ENCODE measurements around the gene CAVIN2.
A peak's percentile ranks its signal among the peaks of the same experiment; 100 is the strongest.

Gene CAVIN2

GRCh38 chr2:191815010-191815409 is 31.9 kb downstream of the CAVIN2 start:
- H3K4me3 ChIP-seq (ENCODE audit: low read depth, low read length), result no peak overlapping the region
- TF ChIP-seq CTCF (IDR thresholded peaks at IDR 0.05; ENCODE audit: low read depth, low read length), result no peak

GRCh38 chr2:191813943-191814342 is 32.9 kb downstream of the CAVIN2 start:
- TF ChIP-seq CTCF (IDR thresholded peaks at IDR 0.05; ENCODE audit: low read depth, low read length), result no peak
- H3K4me3 ChIP-seq (ENCODE audit: low read depth, low read length), result no peak overlapping the region

- TF ChIP-seq CTCF (IDR thresholded peaks at IDR 0.05; ENCODE audit: low read depth, low read length), result peak; percentile 64
These were observed 34.9 kb downstream of the CAVIN2 start for GRCh38 chr2:191811807-191812602.

GRCh38 chr2:191806396-191806795 is 40.5 kb downstream of the CAVIN2 start:
- H3K4me3 ChIP-seq (ENCODE audit: low read depth, low read length), result no peak overlapping the region
- no peak for TF ChIP-seq CTCF (IDR thresholded peaks at IDR 0.05; ENCODE audit: low read depth, low read length)

More at GRCh38 chr2:191811807-191812602, 34.9 kb downstream of the CAVIN2 start:
- no peak overlapping the region for H3K4me3 ChIP-seq (ENCODE audit: low read depth, low read length)

- no peak for TF ChIP-seq CTCF (IDR thresholded peaks at IDR 0.05; ENCODE audit: low read depth, low read length)
- no peak overlapping the region for H3K4me3 ChIP-seq (ENCODE audit: low read depth, low read length)
These were observed 42.1 kb downstream of the CAVIN2 start for GRCh38 chr2:191804766-191805165.

- H3K4me3 ChIP-seq (ENCODE audit: low read depth, low read length), result no peak overlapping the region
- TF ChIP-seq CTCF (IDR thresholded peaks at IDR 0.05; ENCODE audit: low read depth, low read length), result no peak
These were observed 43.9 kb downstream of the CAVIN2 start for GRCh38 chr2:191803007-191803406.

- H3K4me3 ChIP-seq (ENCODE audit: low read depth, low read length), result no peak overlapping the region
- no peak for TF ChIP-seq CTCF (IDR thresholded peaks at IDR 0.05; ENCODE audit: low read depth, low read length)
These were observed 44.7 kb downstream of the CAVIN2 start for GRCh38 chr2:191802180-191802579.
